Measurements from ENCODE around the gene CLIC3.

Gene CLIC3

DNA sequence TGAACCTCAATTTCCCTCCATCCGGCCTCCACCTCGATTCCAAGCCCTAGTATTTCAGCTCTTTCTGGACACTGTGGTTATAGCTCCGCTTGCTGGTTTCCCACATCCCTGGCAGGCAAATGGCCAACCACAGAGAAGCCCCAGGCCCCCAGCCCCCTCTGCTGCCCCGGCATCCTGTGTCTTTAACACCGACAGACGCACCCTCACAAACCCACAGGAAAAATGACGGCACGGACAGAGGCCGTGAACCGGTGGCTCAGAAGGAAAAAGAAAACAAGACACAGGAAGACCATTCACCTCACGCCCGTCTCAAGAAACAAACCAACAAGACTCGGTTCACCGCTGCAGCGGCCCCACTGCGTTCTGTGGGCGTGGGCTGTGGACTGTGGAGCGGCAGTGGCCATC, 1.5 kb upstream of the CLIC3 start:
- no peak for DNase-seq

GRCh38 chr9:136997371-136997770, 1.0 kb upstream of the CLIC3 start:
- DNase-seq, result no peak

- no peak for DNase-seq
Observed at GRCh38 chr9:136995772-136996311, 526 bp downstream of the CLIC3 start.

DNA sequence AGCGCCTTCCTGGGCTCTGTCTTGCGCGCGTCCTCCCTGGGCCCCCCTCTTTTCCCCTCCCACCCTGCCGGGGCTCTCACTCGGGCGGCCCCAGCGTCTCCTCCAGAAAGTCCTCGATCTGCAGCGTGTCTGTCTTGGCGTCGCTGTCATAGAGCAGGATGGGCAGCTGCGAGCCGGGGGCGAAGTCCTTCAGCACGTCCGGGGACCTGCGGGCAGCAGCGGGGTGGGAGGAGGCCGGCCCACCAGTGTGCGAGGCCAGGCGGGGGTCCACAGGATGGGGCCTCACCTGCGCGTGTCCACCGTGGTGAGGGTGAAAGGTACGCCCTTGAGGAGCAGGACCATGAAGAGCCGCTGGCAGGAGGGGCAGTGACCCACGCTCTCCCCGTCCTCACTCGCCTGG, 1.0 kb downstream of the CLIC3 start:
- no peak for DNase-seq

GRCh38 chr9:136994888-136995230, 1.5 kb downstream of the CLIC3 start:
- DNase-seq, result no peak

GRCh38 chr9:136994180-136994887, 2.0 kb downstream of the CLIC3 start:
- no peak for DNase-seq

- no peak for DNase-seq
Observed at GRCh38 chr9:136992819-136993369, 3.5 kb downstream of the CLIC3 start.

- peak; percentile 88 for DNase-seq
Observed at GRCh38 chr9:136991993-136992818, 4.2 kb downstream of the CLIC3 start, which contains the start of gene PAXX. Gene PAXX (plus strand): TSS chr9:136992422. CDS start chr9:136992444, 22 bp downstream.

- peak; percentile 90 for DNase-seq
Observed at GRCh38 chr9:136990242-136990911, 6.0 kb downstream of the CLIC3 start.

DNA sequence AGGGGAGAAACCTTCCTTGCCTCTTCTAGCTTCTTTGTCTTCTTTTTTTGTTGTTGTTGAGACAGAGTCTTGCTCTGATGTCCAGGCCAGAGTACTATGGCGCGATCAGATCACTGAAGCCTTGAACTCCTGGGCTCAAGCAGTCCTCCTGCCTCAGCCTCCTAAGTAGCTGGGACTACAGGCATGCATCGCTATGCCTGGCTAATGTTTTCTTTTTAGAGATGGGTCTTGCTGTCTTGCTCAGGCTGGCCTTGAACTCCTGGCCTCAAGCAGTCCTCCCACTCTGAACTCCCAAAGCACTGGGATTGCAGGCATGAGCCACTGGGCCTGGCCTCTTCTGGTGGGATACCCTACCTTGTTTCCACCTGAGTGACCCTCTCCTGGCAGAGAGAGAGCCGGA, 7.5 kb downstream of the CLIC3 start:
- DNase-seq, result no peak

DNA sequence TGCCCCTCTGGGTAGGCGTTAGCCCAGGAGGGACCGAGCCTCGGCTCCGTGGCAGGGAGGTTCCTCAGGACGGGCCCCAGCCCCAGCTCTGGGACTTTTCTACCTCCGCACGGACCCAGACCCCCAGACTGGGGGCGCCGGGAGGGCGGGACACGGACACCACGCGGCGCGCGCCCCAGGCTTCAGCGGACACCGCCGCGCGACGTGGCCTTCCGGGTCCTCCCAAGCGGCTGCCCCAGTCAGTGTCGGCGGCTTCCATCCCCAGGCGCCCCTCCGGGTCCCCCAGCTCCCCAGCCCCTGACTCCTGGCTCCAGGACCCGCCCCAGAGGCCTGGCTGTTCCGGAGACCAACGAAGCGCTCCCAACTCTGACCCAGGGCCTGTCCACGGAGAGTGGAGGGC, 10.5 kb downstream of the CLIC3 start:
- no peak for DNase-seq

GRCh38 chr9:136985027-136985602, 11.3 kb downstream of the CLIC3 start:
- no peak for DNase-seq

- no peak for DNase-seq
Observed at GRCh38 chr9:136984464-136985026, 11.8 kb downstream of the CLIC3 start.

DNA sequence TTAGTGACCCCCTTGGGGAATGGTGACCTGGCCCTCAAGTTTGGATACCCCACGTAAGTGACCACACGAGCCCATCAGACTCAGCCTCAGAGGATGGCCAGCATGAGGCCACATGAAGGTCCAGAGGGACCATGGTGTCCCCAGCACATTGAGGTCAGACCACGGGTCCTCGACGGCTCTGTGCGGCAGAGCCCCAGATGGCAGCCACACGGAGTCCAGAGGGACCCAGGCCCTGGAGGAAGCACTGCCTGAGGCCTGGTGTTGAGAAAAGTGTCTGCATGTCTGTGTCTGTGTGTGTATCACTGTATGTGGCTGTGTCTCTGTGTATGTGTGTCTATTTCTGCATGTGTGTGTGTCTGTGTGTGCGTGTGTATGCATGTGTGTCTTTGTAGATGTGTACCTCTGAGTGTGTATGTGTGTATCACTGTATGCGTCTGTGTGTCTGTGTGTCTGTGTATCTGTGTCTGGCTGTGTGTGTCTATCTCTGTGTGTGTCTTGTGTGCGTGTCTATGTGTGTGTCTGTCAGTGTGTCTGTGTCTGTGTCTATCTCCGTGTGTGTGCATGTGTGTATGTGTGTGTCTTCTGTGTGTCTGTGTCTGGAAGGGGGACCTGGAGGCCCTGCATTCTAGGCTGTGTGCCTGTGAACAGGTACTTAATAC, 12.6 kb downstream of the CLIC3 start:
- no peak for DNase-seq

GRCh38 chr9:136983167-136983566, 13.2 kb downstream of the CLIC3 start:
- no peak for DNase-seq

- DNase-seq, result no peak
Observed at GRCh38 chr9:136982232-136983051, 13.9 kb downstream of the CLIC3 start, which contains the start of gene LCNL1. Gene LCNL1 (plus strand): TSS chr9:136982993. CDS start chr9:136983587, 594 bp downstream.

DNA sequence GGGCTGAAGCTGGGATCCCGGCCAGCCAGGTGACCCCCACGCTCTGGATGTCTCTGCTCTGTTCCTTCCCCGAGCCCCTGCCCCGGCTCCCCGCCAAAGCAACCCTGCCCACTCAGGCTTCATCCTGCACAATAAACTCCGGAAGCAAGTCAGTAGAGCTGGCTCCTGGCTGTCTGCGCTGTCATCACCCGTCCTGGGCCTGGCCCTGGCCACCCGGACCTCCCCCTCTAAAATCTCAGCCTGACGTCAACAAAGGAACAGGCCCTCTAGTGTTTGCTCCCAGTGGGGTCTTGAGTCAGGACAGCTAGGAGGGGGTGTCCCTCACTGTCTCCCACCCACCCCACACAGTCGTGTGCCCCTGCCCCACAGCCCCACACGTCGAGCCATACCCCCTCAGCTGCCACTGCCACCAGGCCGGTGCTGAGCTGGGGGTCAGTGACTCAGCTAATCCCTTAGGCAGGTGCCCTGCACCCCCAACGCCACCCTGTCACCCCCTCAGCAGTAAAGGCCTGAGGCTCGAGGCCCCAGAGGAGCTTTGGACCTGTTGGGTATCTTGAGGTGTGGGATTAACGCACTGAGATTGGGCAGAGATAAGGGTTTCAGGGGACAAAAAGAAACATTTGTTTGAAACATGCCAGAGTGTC, 14.7 kb downstream of the CLIC3 start:
- DNase-seq, result no peak

- DNase-seq, result no peak
Observed at GRCh38 chr9:136980669-136981478, 15.5 kb downstream of the CLIC3 start.

All from NCI-H774 (cell line).